Endothelial cell of umbilical vein (primary cell): Measurements from ENCODE around the gene KCNK10. TPM values are rescaled to one million over a fixed set of nuclear protein-coding genes. Genes with fewer than 3 reads are reported as not detected.
A peak's percentile ranks its signal among the peaks of the same experiment; 100 is the strongest.

Source experiments
- BruUV-seq: library from RNA; stranded (reverse); fragments of 400-500 nt; replicated peaks from 2 replicates; lab custom pipeline; 2021; lab: Mats Ljungman, UMichigan
- CTCF ChIA-PET: fragments of 300-600, 350-600 bp; sonication (Branson Sonifier 250); formaldehyde crosslinking; loops from one replicate; lab custom pipeline; 2021; ENCODE audit warnings: antibody characterized with exemption, inconsistent platforms; lab: Charles Lee
- POLR2A ChIA-PET: fragments of 300-600, 350-600 bp; sonication (Branson Sonifier 250); formaldehyde crosslinking; loops from one replicate; lab custom pipeline; 2021; ENCODE audit warnings: antibody characterized with exemption, inconsistent platforms; lab: Charles Lee
- DNase-seq: peaks from one replicate; pipeline ENCODE4 v3.0.0-alpha.2; 2011; ENCODE audit warnings: low read depth, low spot score
- FAIRE-seq: peaks from 2 replicates; lab custom pipeline; 2011; peaks lifted over from hg19 to GRCh38; lab: Jason Lieb, UNC
- H2AFZ ChIP-seq: 2 replicates; pipeline ENCODE4 v1.6.0; 2012; ENCODE audit warnings: low read depth, low read length, control low read depth, inconsistent platforms
- H3K27ac ChIP-seq: 2 replicates; pipeline ENCODE4 v1.5.1; 2011; ENCODE audit warnings: low read depth, mild to moderate bottlenecking, control low read depth, low read length, moderate library complexity; ENCODE audit not compliant: insufficient read depth
- H3K27me3 ChIP-seq, 2 experiments: 2 replicates each; pipeline versions ENCODE4 v1.6.0 to v1.6.1; 2011; ENCODE audit warnings: low read length in 2 of 2, mixed read lengths in 1 of 2; ENCODE audit not compliant: control insufficient read depth in 2 of 2, insufficient read depth in 2 of 2
- H3K36me3 ChIP-seq, 2 experiments: 2 replicates in 1 of 2; 3 replicates in 1 of 2; pipeline ENCODE4 v1.5.1; 2011; ENCODE audit warnings: low read length in 2 of 2, mild to moderate bottlenecking in 1 of 2, moderate library complexity in 1 of 2; ENCODE audit not compliant: control insufficient read depth in 2 of 2, insufficient read depth in 2 of 2; ENCODE audit errors: extremely low read depth in 1 of 2
- H3K4me1 ChIP-seq: 3 replicates; pipeline ENCODE4 v1.5.1; 2011; ENCODE audit warnings: mild to moderate bottlenecking, low read length; ENCODE audit not compliant: control insufficient read depth, insufficient read depth; ENCODE audit errors: extremely low read depth
- H3K4me2 ChIP-seq: 2 replicates; pipeline ENCODE4 v1.6.1; 2011; ENCODE audit warnings: low read length, control low read depth, mixed read lengths; ENCODE audit not compliant: insufficient read depth
- H3K4me3 ChIP-seq, 3 experiments: fragments of 200-600 bp in 1 of 3; sonication (generic), shearing (Covaris generic) in 1 of 3; replicated peaks in 1 of 3; 2 replicates each; pipeline ENCODE4 v1.5.1; 2011 to 2016; ENCODE audit warnings: control low read depth in 3 of 3, low read length in 3 of 3, mild to moderate bottlenecking in 2 of 3, inconsistent platforms in 1 of 3, low read depth in 1 of 3, moderate library complexity in 1 of 3; ENCODE audit not compliant: insufficient read depth in 1 of 3
- H3K79me2 ChIP-seq: 2 replicates; pipeline ENCODE4 v1.6.0; 2012; ENCODE audit warnings: low read length, inconsistent platforms; ENCODE audit not compliant: control insufficient read depth, insufficient read depth
- H3K9ac ChIP-seq: replicated peaks from 2 replicates; pipeline ENCODE3; 2011; ENCODE audit warnings: low read length, control low read depth; ENCODE audit not compliant: insufficient read depth; ENCODE audit errors: extremely low read depth
- H3K9me1 ChIP-seq: replicated peaks from 3 replicates; pipeline ENCODE4 v1.6.0; 2011; ENCODE audit warnings: mild to moderate bottlenecking, low read length; ENCODE audit not compliant: control insufficient read depth, insufficient read depth; ENCODE audit errors: extremely low read depth
- H3K9me3 ChIP-seq: replicated peaks from 2 replicates; pipeline ENCODE4 v1.5.1; 2012; ENCODE audit warnings: low read length, inconsistent platforms; ENCODE audit not compliant: control insufficient read depth, insufficient read depth
- H4K20me1 ChIP-seq: replicated peaks from 2 replicates; pipeline ENCODE3; 2011; ENCODE audit warnings: mild to moderate bottlenecking, low read length; ENCODE audit not compliant: control insufficient read depth, insufficient read depth; ENCODE audit errors: extremely low read depth
- EZH2 ChIP-seq: IDR thresholded peaks from 2 replicates; pipeline ENCODE4 v1.6.1; 2012; ENCODE audit warnings: borderline replicate concordance, low read depth, mild to moderate bottlenecking, moderate library complexity, low read length, inconsistent platforms; ENCODE audit not compliant: severe bottlenecking
- FOS ChIP-seq: IDR thresholded peaks from 2 replicates; pipeline ENCODE4 v1.6.1; 2011; ENCODE audit warnings: mild to moderate bottlenecking, low read length, moderate library complexity, borderline replicate concordance; ENCODE audit not compliant: insufficient read depth
- GATA2 ChIP-seq: IDR thresholded peaks from 2 replicates; pipeline ENCODE4 v1.7.0; 2011; ENCODE audit warnings: low read depth, mild to moderate bottlenecking, moderate library complexity, mixed read lengths, low read length; ENCODE audit not compliant: insufficient read length, insufficient read depth
- JUN ChIP-seq: IDR thresholded peaks from 2 replicates; pipeline ENCODE4 v1.6.1; 2011; ENCODE audit warnings: borderline replicate concordance, low read depth; ENCODE audit not compliant: insufficient read length, insufficient read depth
- MYC ChIP-seq: IDR thresholded peaks from one replicate; pipeline ENCODE4 v1.6.1; 2011; ENCODE audit warnings: mild to moderate bottlenecking, low read depth, low read length
- POLR2A ChIP-seq: IDR thresholded peaks from 2 replicates; pipeline ENCODE4 v1.6.1; 2012; ENCODE audit warnings: low read depth, mild to moderate bottlenecking, control low read depth, low read length
- POLR2AphosphoS5 ChIP-seq: IDR thresholded peaks from 2 replicates; pipeline ENCODE4 v1.6.1; 2012; ENCODE audit warnings: low read depth, mild to moderate bottlenecking, control low read depth, low read length, moderate library complexity; ENCODE audit not compliant: insufficient read depth
- dilution Hi-C: fragments of 300-500 bp; cut with MboI; formaldehyde crosslinking; loops from one replicate; pipeline ENCODE4 v1.15.0; 2019; ENCODE audit warnings: low sequenced_read_pairs; ENCODE audit not compliant: extremely low pct_ligation_motif_present
- intact Hi-C: fragments of 100-400 bp; cut with micrococcal nuclease; formaldehyde crosslinking; loops from one replicate; pipeline ENCODE4 v1.10.0; 2022
- polyA plus RNA-seq, 4 experiments: library from polyadenylated mRNA; depleted of rRNA in 3 of 4; stranded (reverse) in 3 of 4; unstranded in 1 of 4; fragments of >200 nt; gene quantifications; 2 replicates each; pipeline versions ENCODE4 v1.2.1 to v1.2.3, GENCODE V29; 2011 to 2012; ENCODE audit warnings: missing spikeins in 1 of 4
- total RNA-seq: library from RNA; stranded (reverse); gene quantifications from 2 replicates; pipeline ENCODE4 v1.2.3, GENCODE V29; 2021
- TF ChIP-seq, protein P1 (sequence below): IDR thresholded peaks from 2 replicates; pipeline ENCODE4 v1.6.1; 2011; ENCODE audit not compliant: insufficient read depth, insufficient read length
- TF ChIP-seq, protein P2 (sequence below), 2 donors: IDR thresholded peaks; 1 replicate in 1 of 2; 2 replicates in 1 of 2; pipeline ENCODE4 v1.5.1; 2011; ENCODE audit warnings: low read length in 2 of 2, mild to moderate bottlenecking in 2 of 2, moderate library complexity in 2 of 2, control low read depth in 1 of 2, inconsistent platforms in 1 of 2, low read depth in 1 of 2; ENCODE audit not compliant: insufficient read depth in 1 of 2; ENCODE audit errors: extremely low read depth in 1 of 2

The KCNK10 gene
- total and polyA plus RNA-seq, 2 donors (not counting 3 experiments of a cell fraction or from before 2014, with no cell fraction given), result not detected

DNA sequence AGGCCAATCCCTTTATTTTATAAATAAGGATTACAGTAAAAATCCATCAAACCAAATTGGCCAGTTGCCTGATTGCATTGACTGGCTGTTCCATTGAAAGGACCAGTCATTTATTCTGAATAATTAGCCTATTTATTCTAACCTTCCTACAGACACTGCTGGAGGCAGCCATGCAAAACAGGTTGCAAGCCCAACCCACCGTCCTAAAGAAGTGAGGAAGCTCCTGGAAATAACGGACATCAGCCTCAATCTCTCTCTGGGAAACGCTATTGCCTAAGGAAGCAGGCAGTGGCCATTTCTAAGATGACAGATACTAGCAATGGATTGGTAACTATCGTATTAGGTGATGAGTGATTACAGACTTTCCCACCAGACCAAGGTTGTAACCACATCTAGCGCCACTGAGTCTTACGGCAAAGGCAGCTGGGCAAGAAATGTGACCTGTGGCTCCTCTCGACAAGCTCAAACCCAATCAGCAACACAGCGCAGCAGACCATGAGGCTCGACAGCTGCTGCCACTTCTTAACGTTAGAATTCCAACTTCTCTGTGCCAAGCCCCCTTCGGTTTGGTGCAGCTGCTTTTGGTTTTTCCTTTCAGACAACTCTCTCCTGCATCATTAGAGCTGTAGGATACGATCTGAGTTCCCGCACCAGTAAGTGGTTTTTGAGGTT lies 134.2 kb downstream of the KCNK10 start:
- Histone ChIP-seq H3K27me3 (no peaks in the 10 kb centered on the region), H3K4me1 (no peaks in the 10 kb centered on the region), H2AFZ (peak overlapping the region; percentile 55), H3K4me3 (no peak overlapping the region), H3K9me1 (no peaks in the 10 kb centered on the region), H3K9ac (no peak overlapping the region), H3K36me3 (no peaks in the 10 kb centered on the region), H4K20me1 (no peaks in the 10 kb centered on the region), H3K9me3 (no peaks in the 10 kb centered on the region), H3K4me2 (peak overlapping the region; percentile 22), H3K79me2 (no peaks in the 10 kb centered on the region), H3K27ac (no peak overlapping the region)
- FAIRE-seq, result no peak
- CTCF ChIA-PET, result interaction anchor here (0.7 to 3.2 kb wide), 25 partner anchors 8 to 603 kb away, joined by 3 to 24 read pairs (median 5); no protein-coding TSS in a partner anchor
- DNase-seq, result no peak
- BruUV-seq, result no TSS peak
- no peak for TF ChIP-seq FOS
- TF ChIP-seq, protein P1, sequence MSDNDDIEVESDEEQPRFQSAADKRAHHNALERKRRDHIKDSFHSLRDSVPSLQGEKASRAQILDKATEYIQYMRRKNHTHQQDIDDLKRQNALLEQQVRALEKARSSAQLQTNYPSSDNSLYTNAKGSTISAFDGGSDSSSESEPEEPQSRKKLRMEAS, result no peak
- TF ChIP-seq POLR2AphosphoS5, result no peak
- TF ChIP-seq, protein P2, sequence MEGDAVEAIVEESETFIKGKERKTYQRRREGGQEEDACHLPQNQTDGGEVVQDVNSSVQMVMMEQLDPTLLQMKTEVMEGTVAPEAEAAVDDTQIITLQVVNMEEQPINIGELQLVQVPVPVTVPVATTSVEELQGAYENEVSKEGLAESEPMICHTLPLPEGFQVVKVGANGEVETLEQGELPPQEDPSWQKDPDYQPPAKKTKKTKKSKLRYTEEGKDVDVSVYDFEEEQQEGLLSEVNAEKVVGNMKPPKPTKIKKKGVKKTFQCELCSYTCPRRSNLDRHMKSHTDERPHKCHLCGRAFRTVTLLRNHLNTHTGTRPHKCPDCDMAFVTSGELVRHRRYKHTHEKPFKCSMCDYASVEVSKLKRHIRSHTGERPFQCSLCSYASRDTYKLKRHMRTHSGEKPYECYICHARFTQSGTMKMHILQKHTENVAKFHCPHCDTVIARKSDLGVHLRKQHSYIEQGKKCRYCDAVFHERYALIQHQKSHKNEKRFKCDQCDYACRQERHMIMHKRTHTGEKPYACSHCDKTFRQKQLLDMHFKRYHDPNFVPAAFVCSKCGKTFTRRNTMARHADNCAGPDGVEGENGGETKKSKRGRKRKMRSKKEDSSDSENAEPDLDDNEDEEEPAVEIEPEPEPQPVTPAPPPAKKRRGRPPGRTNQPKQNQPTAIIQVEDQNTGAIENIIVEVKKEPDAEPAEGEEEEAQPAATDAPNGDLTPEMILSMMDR (IDR thresholded peaks at IDR 0.05; ENCODE audit: extremely low read depth in 1 of 2, insufficient read depth in 1 of 2, low read depth in 1 of 2, low read length in 2 of 2), result no peak
- no peak for TF ChIP-seq EZH2
- TF ChIP-seq POLR2A, result no peak
- TF ChIP-seq MYC, result no peak
- no peak for TF ChIP-seq GATA2
- no peak for TF ChIP-seq JUN
- POLR2A ChIA-PET, result no interaction called here
- dilution Hi-C loops (no loop called here), intact Hi-C loops (loop anchor here (1.0 to 5.0 kb wide), 5 partner anchors 192 to 373 kb away; partner anchors contain the start of gene ZC3H14)
